Activated naive CD8-positive, alpha-beta T cell treated with anti-CD3 and anti-CD28 coated beads, Interleukin-2, amount 10 ng/mL, durations not matched to agents 7 days and 5 days (primary cell): ENCODE results near the gene ASAH2. TPM values are rescaled to one million over a fixed set of nuclear protein-coding genes. Genes with fewer than 3 reads are reported as not detected.
"Not testable (repeated sequence)": the region's sequence is repeated elsewhere in the genome, so short reads cannot be mapped to it uniquely, and the experiment has no call there.

ENCODE experiments used
- ATAC-seq: fragments of 150-1000 bp; cut with Tn5 transposase; one replicate; pipeline ENCODE4 v1.10.0; 2021; ENCODE audit warnings: low read depth, moderate library complexity
- POLR2A ChIA-PET: fragments of 350-600 bp; sonication (Branson Sonifier 250); formaldehyde crosslinking; loops from one replicate; lab custom pipeline; 2021; ENCODE audit warnings: antibody characterized with exemption; lab: Charles Lee
- DNase-seq: peaks from one replicate; pipeline ENCODE4 v3.0.0; 2021
- H3K27ac Mint-ChIP-seq: one replicate; pipeline ENCODE4 v1.8.0; 2022; ENCODE audit warnings: mild to moderate bottlenecking, mixed read lengths
- H3K27me3 Mint-ChIP-seq: one replicate; pipeline ENCODE4 v1.8.0; 2022; ENCODE audit warnings: mild to moderate bottlenecking, moderate library complexity, mixed read lengths
- H3K36me3 Mint-ChIP-seq: one replicate; pipeline ENCODE4 v1.8.0; 2021; ENCODE audit warnings: mild to moderate bottlenecking, mixed read lengths
- H3K4me1 Mint-ChIP-seq: one replicate; pipeline ENCODE4 v1.8.0; 2021; ENCODE audit warnings: mixed read lengths
- H3K4me3 Mint-ChIP-seq: one replicate; pipeline ENCODE4 v1.8.0; 2022; ENCODE audit warnings: mild to moderate bottlenecking, moderate library complexity, mixed read lengths
- H3K9me3 Mint-ChIP-seq: one replicate; pipeline ENCODE4 v1.8.0; 2021; ENCODE audit warnings: mixed read lengths
- total RNA-seq, 2 experiments: library from RNA; stranded (reverse); gene quantifications; one replicate each; pipeline ENCODE4 v1.2.3, GENCODE V29; 2021

Gene ASAH2
- total RNA-seq, 2 experiments from 2014 or later = 3.5 to 5.2 TPM

GRCh38 chr10:50279489-50279888 is 28.2 kb upstream of the ASAH2 start:
- H3K4me1 Mint-ChIP-seq = no peaks in the 10 kb centered on the region
- no peaks in the 10 kb centered on the region for H3K36me3 Mint-ChIP-seq
- ATAC-seq (no peak), DNase-seq (no peak)
- POLR2A ChIA-PET = no interaction called here
- H3K27ac Mint-ChIP-seq = no peak overlapping the region
- peaks cover 27% of the 10 kb centered on the region for H3K27me3 Mint-ChIP-seq
- no peak overlapping the region for H3K4me3 Mint-ChIP-seq
- no peaks in the 10 kb centered on the region for H3K9me3 Mint-ChIP-seq

- ATAC-seq (peak; percentile 33), DNase-seq (no peak)
- Mint-ChIP-seq H3K27ac (no peak overlapping the region), H3K4me3 (no peak overlapping the region), H3K36me3 (no peaks in the 10 kb centered on the region), H3K27me3 (peaks cover 22% of the 10 kb centered on the region), H3K4me1 (peaks cover 2% of the 10 kb centered on the region), H3K9me3 (no peaks in the 10 kb centered on the region)
- POLR2A ChIA-PET = no interaction called here
These were observed 24.4 kb upstream of the ASAH2 start for GRCh38 chr10:50275650-50276235.

DNA sequence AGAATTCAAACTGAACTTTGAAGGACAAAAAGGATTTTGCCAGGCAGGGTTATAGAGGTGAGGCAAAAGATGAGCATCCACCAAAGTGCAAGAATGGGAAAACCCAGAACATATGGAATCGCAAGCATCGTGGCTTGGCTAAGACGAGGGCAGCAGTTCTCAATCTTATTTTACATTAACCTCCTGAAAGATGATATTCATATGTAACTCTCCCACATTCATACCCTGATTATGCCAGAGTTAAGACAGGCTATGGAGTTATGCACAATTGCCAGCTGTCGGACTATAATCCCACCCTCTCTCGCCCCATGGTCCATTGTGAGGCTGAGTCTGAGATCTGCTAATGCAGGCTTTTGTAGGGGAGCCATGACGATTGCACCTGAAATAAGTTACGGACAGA is 21.2 kb upstream of the ASAH2 start:
- Mint-ChIP-seq H3K27me3 (peaks cover 19% of the 10 kb centered on the region), H3K9me3 (no peaks in the 10 kb centered on the region), H3K4me1 (peaks cover 2% of the 10 kb centered on the region), H3K36me3 (no peaks in the 10 kb centered on the region), H3K4me3 (no peak overlapping the region), H3K27ac (no peak overlapping the region)
- no peak for ATAC-seq
- DNase-seq = no peak
- POLR2A ChIA-PET = no interaction called here

GRCh38 chr10:50271564-50272250 is 20.4 kb upstream of the ASAH2 start:
- no peak for ATAC-seq

DNA sequence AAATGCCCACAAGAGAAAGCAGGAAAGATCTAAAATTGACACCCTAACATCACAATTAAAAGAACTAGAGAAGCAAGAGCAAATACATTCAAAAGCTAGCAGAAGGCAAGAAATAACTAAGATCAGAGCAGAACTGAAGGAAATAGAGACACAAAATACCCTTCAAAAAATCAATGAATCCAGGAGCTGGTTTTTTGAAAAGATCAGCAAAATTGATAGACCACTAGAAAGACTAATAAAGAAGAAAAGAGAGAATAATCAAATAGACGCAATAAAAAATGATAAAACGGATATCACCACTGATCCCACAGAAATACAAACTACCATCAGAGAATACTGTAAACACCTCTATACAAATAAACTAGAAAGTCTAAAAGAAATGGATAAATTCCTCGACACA is 16.6 kb upstream of the ASAH2 start:
- H3K4me3 Mint-ChIP-seq, POLR2A ChIA-PET, H3K4me1 Mint-ChIP-seq, H3K36me3 Mint-ChIP-seq, DNase-seq, ATAC-seq, H3K9me3 Mint-ChIP-seq, H3K27ac Mint-ChIP-seq: not testable (repeated sequence)
- H3K27me3 Mint-ChIP-seq = peaks cover 33% of the 10 kb centered on the region

More at GRCh38 chr10:50271564-50272250, 20.4 kb upstream of the ASAH2 start:
- Mint-ChIP-seq H3K9me3 (no peaks in the 10 kb centered on the region), H3K36me3 (no peaks in the 10 kb centered on the region), H3K4me3 (no peak overlapping the region), H3K27ac (no peak overlapping the region), H3K27me3 (peaks cover 16% of the 10 kb centered on the region), H3K4me1 (peaks cover 2% of the 10 kb centered on the region)
- no peak for DNase-seq
- POLR2A ChIA-PET = no interaction called here

DNA sequence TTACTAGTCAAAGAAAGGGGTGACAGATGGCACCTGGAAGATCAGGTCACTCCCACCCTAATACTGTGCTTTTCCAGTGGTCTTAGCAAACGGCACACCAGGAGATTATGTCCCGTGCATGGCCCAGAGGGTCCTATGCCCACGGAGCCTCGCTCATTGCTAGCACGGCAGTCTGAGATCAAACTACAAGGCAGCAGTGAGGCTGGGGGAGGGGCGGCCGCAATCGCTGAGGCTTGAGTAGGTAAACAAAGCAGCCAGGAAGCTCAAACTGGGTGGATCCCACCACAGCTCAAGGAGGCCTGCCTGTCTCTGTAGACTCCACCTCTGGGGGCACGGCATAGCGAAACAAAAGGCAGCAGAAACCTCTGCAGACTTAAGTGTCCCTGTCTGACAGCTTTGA is 11.3 kb upstream of the ASAH2 start:
- H3K9me3 Mint-ChIP-seq, H3K27ac Mint-ChIP-seq, H3K4me3 Mint-ChIP-seq, DNase-seq, ATAC-seq, H3K4me1 Mint-ChIP-seq, H3K36me3 Mint-ChIP-seq, POLR2A ChIA-PET: not testable (repeated sequence)
- peaks cover 24% of the 10 kb centered on the region for H3K27me3 Mint-ChIP-seq

GRCh38 chr10:50260791-50261281 is 9.5 kb upstream of the ASAH2 start:
- Mint-ChIP-seq H3K36me3 (no peaks in the 10 kb centered on the region), H3K27ac (no peak overlapping the region), H3K27me3 (peaks cover 23% of the 10 kb centered on the region), H3K4me1 (peaks cover 9% of the 10 kb centered on the region), H3K4me3 (no peak overlapping the region), H3K9me3 (peaks cover 1% of the 10 kb centered on the region)
- ATAC-seq (peak; percentile 94), DNase-seq (no peak)
- POLR2A ChIA-PET = no interaction called here

DNA sequence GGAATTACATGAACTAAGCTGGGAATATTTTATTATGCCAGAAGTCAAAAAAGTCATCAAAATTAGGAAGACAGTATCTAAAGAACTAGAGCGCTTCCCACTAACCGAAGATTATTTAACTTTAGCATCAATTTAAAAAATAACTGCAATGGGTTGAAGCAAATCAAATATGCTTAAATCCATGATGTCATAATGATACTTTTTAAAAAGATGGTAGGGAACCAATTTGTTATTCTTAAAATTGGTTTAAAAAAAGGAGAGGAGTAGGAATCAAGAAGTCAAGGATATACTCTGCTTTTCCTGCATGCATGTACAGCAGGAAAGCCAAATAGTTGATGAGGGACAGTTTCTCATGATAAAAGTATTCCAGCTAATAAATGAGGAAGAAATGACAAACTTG is 3.2 kb upstream of the ASAH2 start:
- Mint-ChIP-seq H3K9me3 (no peaks in the 10 kb centered on the region), H3K36me3 (no peaks in the 10 kb centered on the region), H3K27ac (no peak overlapping the region), H3K27me3 (peaks cover 60% of the 10 kb centered on the region), H3K4me3 (no peak overlapping the region), H3K4me1 (no peaks in the 10 kb centered on the region)
- POLR2A ChIA-PET = no interaction called here
- no peak for DNase-seq
- no peak for ATAC-seq

DNA sequence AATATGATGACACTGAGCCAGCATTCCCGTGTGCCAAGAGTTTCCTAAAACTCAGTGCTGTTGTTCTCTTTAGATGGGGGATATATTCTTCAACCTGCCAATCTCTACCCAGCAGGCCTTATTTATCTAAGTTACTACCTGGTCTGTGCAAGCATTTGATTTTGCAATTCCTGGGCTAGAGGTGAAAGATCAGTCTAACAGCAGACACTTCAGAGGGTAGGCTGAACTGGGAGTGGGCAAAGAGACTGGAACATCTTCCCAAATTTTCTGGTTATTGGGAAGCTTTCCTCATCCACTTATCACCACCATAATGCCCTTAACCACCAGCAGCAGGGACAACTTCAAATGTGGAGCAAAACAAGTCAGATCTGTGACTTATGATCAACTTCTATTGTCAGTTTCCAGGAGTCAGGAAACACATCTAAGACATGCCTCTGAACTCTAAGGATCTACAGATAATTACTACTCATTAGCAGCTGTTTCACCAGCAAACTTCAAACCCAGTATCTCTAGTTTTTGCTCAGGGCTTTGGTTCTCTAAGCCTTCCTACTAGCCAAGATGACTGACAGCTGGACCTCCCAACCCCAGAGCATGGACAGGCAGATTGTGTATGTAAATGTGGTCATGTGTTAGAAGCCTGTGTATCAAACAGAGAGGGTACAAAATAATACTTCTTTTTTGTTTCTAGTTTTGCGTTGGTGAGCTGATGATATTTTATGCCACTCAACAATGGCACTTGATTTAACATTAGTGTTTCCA is 1.0 kb downstream of the ASAH2 start:
- Mint-ChIP-seq H3K4me1 (no peaks in the 10 kb centered on the region), H3K9me3 (no peaks in the 10 kb centered on the region), H3K27ac (no peak overlapping the region), H3K36me3 (no peaks in the 10 kb centered on the region), H3K27me3 (peaks cover 68% of the 10 kb centered on the region), H3K4me3 (no peak overlapping the region)
- ATAC-seq = no peak
- POLR2A ChIA-PET = no interaction called here
- no peak for DNase-seq

DNA sequence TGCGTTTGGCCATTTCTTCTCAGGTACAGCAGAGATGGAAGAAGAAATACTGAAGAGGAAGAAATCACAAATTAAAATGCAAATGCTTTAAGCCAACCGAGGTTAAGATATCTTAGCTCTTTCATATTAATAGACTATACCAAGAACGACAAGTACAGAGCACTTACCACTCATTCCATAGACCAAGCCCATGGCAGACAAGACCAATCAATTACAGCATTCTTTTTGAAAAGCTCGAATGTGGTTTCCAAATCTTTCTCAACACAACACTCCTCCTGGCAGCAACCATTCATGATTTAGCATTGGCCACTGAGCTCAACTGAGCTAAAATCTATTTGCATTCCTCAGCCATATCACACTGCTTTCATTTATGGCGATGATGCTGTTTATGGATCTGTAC is 2.7 kb downstream of the ASAH2 start:
- POLR2A ChIA-PET = no interaction called here
- no peak overlapping the region for H3K27ac Mint-ChIP-seq

DNA sequence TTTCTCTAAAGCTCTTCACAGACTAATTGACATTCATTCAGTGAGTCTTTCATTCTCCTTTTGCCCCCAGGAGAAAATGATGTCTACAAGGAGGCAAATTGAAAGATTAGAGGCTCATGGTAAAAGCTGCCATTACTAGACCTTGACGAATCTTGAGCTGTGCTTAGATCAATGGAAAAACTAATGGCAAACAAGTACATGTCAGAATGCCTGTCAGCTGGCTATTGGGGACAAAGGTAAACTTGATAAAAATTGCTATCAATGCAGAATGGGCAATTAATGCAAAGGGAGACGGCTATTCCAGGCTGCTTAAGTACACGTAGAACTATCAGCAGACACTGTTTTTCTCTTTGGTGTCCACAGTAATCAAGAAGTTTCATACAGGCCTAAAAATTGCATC is 3.3 kb downstream of the ASAH2 start:
- Mint-ChIP-seq H3K4me1 (no peaks in the 10 kb centered on the region), H3K27me3 (peaks cover 68% of the 10 kb centered on the region), H3K36me3 (no peaks in the 10 kb centered on the region), H3K4me3 (no peak overlapping the region), H3K9me3 (no peaks in the 10 kb centered on the region), H3K27ac (no peak overlapping the region)
- POLR2A ChIA-PET = no interaction called here
- no peak for ATAC-seq
- DNase-seq = no peak

More for the DNA sequence above, 2.7 kb downstream of the ASAH2 start:
- no peak overlapping the region for H3K4me3 Mint-ChIP-seq
- H3K4me1 Mint-ChIP-seq = no peaks in the 10 kb centered on the region
- no peak for ATAC-seq
- peaks cover 66% of the 10 kb centered on the region for H3K27me3 Mint-ChIP-seq
- no peaks in the 10 kb centered on the region for H3K36me3 Mint-ChIP-seq
- H3K9me3 Mint-ChIP-seq = no peaks in the 10 kb centered on the region
- no peak for DNase-seq

DNA sequence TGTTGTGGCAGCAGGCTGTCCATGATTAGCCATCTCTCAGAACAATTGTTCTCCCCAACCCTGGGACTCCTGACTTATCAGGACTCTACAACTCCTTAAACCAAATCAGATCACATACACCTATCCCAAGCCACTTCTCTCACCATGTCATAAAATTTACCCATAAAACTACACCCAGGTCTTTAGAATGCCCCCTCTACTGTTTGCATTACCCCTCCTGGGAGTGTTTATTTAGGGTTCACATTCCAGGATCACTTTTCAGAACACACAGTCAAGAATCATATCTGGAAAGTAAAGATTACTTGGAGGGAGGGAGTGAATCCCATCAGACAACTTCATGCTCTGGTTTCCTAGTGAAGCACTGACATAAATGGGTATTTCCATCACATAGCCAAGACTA is 7.1 kb downstream of the ASAH2 start:
- Mint-ChIP-seq H3K4me1 (no peaks in the 10 kb centered on the region), H3K27me3 (peaks cover 45% of the 10 kb centered on the region), H3K9me3 (no peaks in the 10 kb centered on the region), H3K36me3 (no peaks in the 10 kb centered on the region), H3K27ac (no peak overlapping the region), H3K4me3 (no peak overlapping the region)
- DNase-seq = no peak
- POLR2A ChIA-PET = no interaction called here
- ATAC-seq = no peak

DNA sequence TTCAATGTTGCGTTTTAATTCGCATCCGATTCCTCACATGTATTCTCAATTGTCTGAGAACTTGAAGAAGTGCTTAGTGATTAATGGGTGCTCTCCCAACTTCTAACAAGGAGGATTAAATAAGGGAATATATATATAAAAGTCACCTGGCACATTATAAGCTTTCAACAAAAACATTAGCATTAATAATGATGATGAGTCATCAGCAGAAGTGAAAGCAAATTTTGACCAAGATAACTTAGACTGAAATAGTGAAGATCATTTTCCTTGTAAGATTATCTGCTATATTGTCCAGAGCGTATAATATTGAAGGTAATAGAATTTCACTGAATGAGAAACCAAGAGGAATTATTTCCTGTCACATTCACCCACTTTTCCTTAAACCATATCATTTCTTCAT is 8.5 kb downstream of the ASAH2 start:
- Mint-ChIP-seq H3K4me1 (no peaks in the 10 kb centered on the region), H3K9me3 (no peaks in the 10 kb centered on the region), H3K27me3 (peaks cover 34% of the 10 kb centered on the region), H3K4me3 (no peak overlapping the region), H3K36me3 (no peaks in the 10 kb centered on the region), H3K27ac (no peak overlapping the region)
- ATAC-seq = no peak
- POLR2A ChIA-PET = no interaction called here
- no peak for DNase-seq

GRCh38 chr10:50241478-50241877 is 9.8 kb downstream of the ASAH2 start:
- H3K4me3 Mint-ChIP-seq, POLR2A ChIA-PET, ATAC-seq, H3K4me1 Mint-ChIP-seq, H3K9me3 Mint-ChIP-seq, H3K27ac Mint-ChIP-seq, DNase-seq, H3K36me3 Mint-ChIP-seq: not testable (repeated sequence)
- H3K27me3 Mint-ChIP-seq = peaks cover 34% of the 10 kb centered on the region
